SK-N-MC (cell line): ENCODE measurements around the gene PEPD.

Experiments used
- EZH2 ChIP-seq: fragments of 200-600 bp; sonication (generic); IDR thresholded peaks from one replicate; pipeline ENCODE4 v1.6.1; 2017; ENCODE audit warnings: antibody characterized with exemption
- POLR2AphosphoS5 ChIP-seq: IDR thresholded peaks from 2 replicates; pipeline ENCODE4 v1.6.1; 2012; ENCODE audit warnings: mild to moderate bottlenecking, low read depth, low read length, borderline replicate concordance

- no peak for TF ChIP-seq EZH2
- no peak for TF ChIP-seq POLR2AphosphoS5
Measured at GRCh38 chr19:33511346-33511745, 10.2 kb downstream of the PEPD start.
